OCI-LY7 (cell line): ENCODE results near the gene FLRT1.

ENCODE experiments used
- CTCF ChIP-seq: fragments of 200-600 bp; sonication (generic); conservative IDR thresholded peaks from 2 replicates; pipeline ENCODE4 v1.5.1; 2014; ENCODE audit warnings: mild to moderate bottlenecking, antibody characterized with exemption, low read length, moderate library complexity, mixed read lengths
- EZH2phosphoT487 ChIP-seq: fragments of 200-600 bp; sonication (generic); IDR thresholded peaks from 2 replicates; pipeline ENCODE4 v1.6.1; 2018; ENCODE audit warnings: low read depth, borderline replicate concordance, mild to moderate bottlenecking, mixed run types, antibody characterized with exemption, low read length, moderate library complexity, mixed read lengths

DNA sequence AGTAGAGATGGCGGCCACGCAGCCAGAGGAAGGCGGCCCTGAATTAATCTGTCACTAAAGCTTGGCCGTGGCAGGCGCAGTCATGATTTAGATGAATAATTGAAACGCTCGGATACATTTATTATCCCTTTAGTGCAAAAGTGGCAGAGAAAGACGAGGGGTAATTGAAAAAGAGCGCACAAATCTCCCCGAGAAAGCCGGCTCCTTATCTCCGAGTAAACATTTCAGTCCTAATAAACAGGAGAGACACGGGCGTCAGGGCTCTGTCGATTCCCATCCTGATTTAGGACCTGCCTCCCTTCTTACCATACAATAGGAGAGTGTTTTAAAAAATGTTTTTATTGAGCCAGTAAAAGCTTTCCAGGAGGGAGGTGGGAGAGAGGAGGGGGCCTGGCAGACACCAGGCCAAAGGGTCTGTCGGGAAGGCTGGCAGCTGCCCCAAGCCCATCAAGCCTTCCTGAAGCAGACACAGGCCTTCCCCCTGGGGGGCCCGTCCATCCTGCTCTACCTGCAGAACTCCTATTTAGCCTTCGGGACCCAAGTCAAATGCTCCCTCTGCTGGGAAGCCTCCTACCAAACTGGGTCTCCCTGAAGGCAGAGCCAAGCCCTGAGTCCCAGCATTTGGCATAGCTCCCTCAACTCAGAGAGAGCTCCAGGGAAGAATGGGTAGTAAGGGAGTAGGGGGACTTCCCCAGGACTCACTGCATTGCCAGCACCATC, 26.7 kb upstream of the FLRT1 start:
- no peak for TF ChIP-seq CTCF
- TF ChIP-seq EZH2phosphoT487: no peak
